Measurements from ENCODE around the gene AFTPH. TPM values are rescaled to one million over a fixed set of nuclear protein-coding genes. Genes with fewer than 3 reads are reported as not detected.

Gene AFTPH
- 13.2 and 13.5 TPM in 2 replicates for total RNA-seq (2021)
- long read RNA-seq, full-length matches to known transcripts, result 24 of 49 reads
- long read RNA-seq, partial matches to known transcripts, result 4 of 49 reads
- long read RNA-seq, other reads (novel, unspliced or antisense), result 21 of 49 reads

- H3K23ac ChIP-seq (ENCODE audit: insufficient read length, low read depth, low read length), result no peak within 1 kb of the TSS
- no peak within 1 kb of the TSS for H2BK15ac ChIP-seq (ENCODE audit: low read depth, low read length)
- H2BK12ac ChIP-seq (ENCODE audit: insufficient read length, low read depth, low read length), result no peak within 1 kb of the TSS
- H4K91ac ChIP-seq (ENCODE audit: insufficient read length, low read depth, low read length), result no peak within 1 kb of the TSS
- H3K9ac ChIP-seq (ENCODE audit: extremely low read depth, insufficient read length, low read length), result peak within 1 kb of the TSS; percentile 69
- Mint-ChIP-seq H3K36me3 (ENCODE audit: insufficient read depth in 1 of 3, low read depth in 3 of 3) (no peaks in the 10 kb centered on the region), H3K4me3 (peak within 1 kb of the TSS; percentile 95 to 100), H3K27me3 (ENCODE audit: low read depth) (no peaks in the 10 kb centered on the region), H3K9me3 (no peaks in the 10 kb centered on the region), H3K4me1 (peaks cover 20 to 21% of the 10 kb centered on the region in 2 experiments), H3K27ac (peak within 1 kb of the TSS; percentile 72 to 97 (median 93))
- H3K27ac ChIP-seq (ENCODE audit: insufficient read length, low read depth, low read length), result no peak within 1 kb of the TSS
- DNase-seq, result peak; percentile 100
- WGBS (ENCODE audit: extremely low coverage, insufficient read length, low lambda C conversion rate), result no CpG with 5 or more reads among the region's 67 CpGs
- H3K18ac ChIP-seq (ENCODE audit: insufficient read length, low read depth, low read length), result no peak within 1 kb of the TSS
- no peak within 1 kb of the TSS for H2BK5ac ChIP-seq (ENCODE audit: insufficient read length, low read length)
- H3K79me1 ChIP-seq (ENCODE audit: insufficient read depth, low read depth, low read length, poor library complexity, severe bottlenecking), result peaks cover 6% of the 10 kb centered on the region
- peak within 1 kb of the TSS; percentile 14; the same call in 1 of the 2 replicates for H3K14ac ChIP-seq (ENCODE audit: insufficient read depth, low read length)
- H4K8ac ChIP-seq (replicated peaks; ENCODE audit: insufficient read length, low read depth, low read length), result no peak within 1 kb of the TSS
- no peaks in the 10 kb centered on the region for H3K27me3 ChIP-seq (ENCODE audit: insufficient read depth, low read length)
- no peaks in the 10 kb centered on the region for H3K9me3 ChIP-seq (ENCODE audit: control insufficient read depth, low read depth, low read length)
- no peaks in the 10 kb centered on the region for H3K4me1 ChIP-seq (ENCODE audit: insufficient read depth, low read length)
- H2AFZ ChIP-seq (ENCODE audit: low read length), result peak within 1 kb of the TSS; percentile 97
- no peaks in the 10 kb centered on the region for H4K20me1 ChIP-seq (ENCODE audit: control insufficient read depth, insufficient read depth, insufficient read length)
- peaks cover 17% of the 10 kb centered on the region for H3K23me2 ChIP-seq (ENCODE audit: insufficient read length, low read depth, low read length, poor library complexity, severe bottlenecking)
- TF ChIP-seq CTCF (conservative IDR thresholded peaks at IDR 0.05), result no peak
- H2AK5ac ChIP-seq (ENCODE audit: insufficient read length, low read length), result no peak within 1 kb of the TSS
- H3K4ac ChIP-seq (ENCODE audit: low read depth, low read length), result no peak within 1 kb of the TSS
- H2BK120ac ChIP-seq (ENCODE audit: low read depth, low read length, poor library complexity, severe bottlenecking), result no peak within 1 kb of the TSS
- no peak within 1 kb of the TSS for H3T11ph ChIP-seq (ENCODE audit: low read length)
- H3K4me2 ChIP-seq (ENCODE audit: insufficient read depth, insufficient read length, low read length), result peak within 1 kb of the TSS; percentile 94
- H2BK20ac ChIP-seq (ENCODE audit: low read depth, low read length, poor library complexity, severe bottlenecking), result no peak within 1 kb of the TSS
- no peak within 1 kb of the TSS for H4K5ac ChIP-seq (ENCODE audit: insufficient read length, low read depth, low read length)
- no peak within 1 kb of the TSS for H3K56ac ChIP-seq (ENCODE audit: insufficient read length, low read depth, low read length)
- H3K79me2 ChIP-seq (ENCODE audit: insufficient read depth, low read length), result peaks cover 6% of the 10 kb centered on the region; the same call in 1 of the 2 replicates
These were observed at the start of gene AFTPH for GRCh38 chr2:64523666-64524603. TSS of gene AFTPH (plus strand) at chr2:64524328. CDS start at chr2:64551475, 27,147 bp downstream.

All from H9 (cell line).